Fibroblast of skin of right quadriceps (primary cell): ENCODE results near the gene IL37.

Experiments used
- DNase-seq: peaks from one replicate; pipeline ENCODE4 v3.0.0-alpha.2; 2013

The IL37 gene

GRCh38 chr2:112962308-112963175, 51.6 kb downstream of the IL37 start:
- DNase-seq, result no peak

- DNase-seq, result no peak
These were observed 56.1 kb downstream of the IL37 start for GRCh38 chr2:112967023-112967422.
